Natural killer cell (primary cell): ENCODE measurements around the gene MAPKAPK2. TPM values are rescaled to one million over a fixed set of nuclear protein-coding genes. Genes with fewer than 3 reads are reported as not detected.

Source experiments
- ATAC-seq, 3 donors: fragments of 150-1000 bp in 2 of 3; fragments of 200-7000 bp in 1 of 3; cut with Tn5 transposase; 1 replicate in 1 of 3; 2 replicates in 2 of 3; pipeline ENCODE4 v1.10.0; 2021; ENCODE audit warnings: mild to moderate bottlenecking in 2 of 3, moderate library complexity in 2 of 3
- DNase-seq, 2 donors: peaks; one replicate each; pipeline versions ENCODE4 v3.0.0 to v3.0.0-alpha.2; 2013 to 2021; ENCODE audit warnings: mixed read lengths in 1 of 2
- H3K27ac ChIP-seq: one replicate; pipeline ENCODE4 v1.5.1; 2013; ENCODE audit warnings: mild to moderate bottlenecking, low read length
- H3K27me3 ChIP-seq: one replicate; pipeline ENCODE4 v1.6.1; 2013; ENCODE audit warnings: low read length; ENCODE audit not compliant: control insufficient read depth, insufficient read depth
- H3K36me3 ChIP-seq: one replicate; pipeline ENCODE4 v1.6.1; 2013; ENCODE audit warnings: low read length; ENCODE audit not compliant: control insufficient read depth, insufficient read depth
- H3K4me1 ChIP-seq: one replicate; pipeline ENCODE4 v1.6.1; 2013; ENCODE audit warnings: low read length; ENCODE audit not compliant: control insufficient read depth, insufficient read depth
- H3K4me3 ChIP-seq: one replicate; pipeline ENCODE4 v1.5.1; 2013; ENCODE audit warnings: low read length
- H3K9me3 ChIP-seq: one replicate; pipeline ENCODE4 v1.6.1; 2013; ENCODE audit warnings: low read length; ENCODE audit not compliant: control insufficient read depth, insufficient read depth
- H3K27ac Mint-ChIP-seq, 2 donors: one replicate each; pipeline ENCODE4 v1.8.0; 2022; ENCODE audit warnings: mild to moderate bottlenecking in 2 of 2, mixed read lengths in 2 of 2, moderate library complexity in 1 of 2
- H3K27me3 Mint-ChIP-seq, 2 donors: one replicate each; pipeline ENCODE4 v1.8.0; 2022; ENCODE audit warnings: low read depth in 2 of 2, mixed read lengths in 2 of 2
- H3K36me3 Mint-ChIP-seq: one replicate; pipeline ENCODE4 v1.8.0; 2022; ENCODE audit warnings: mixed read lengths
- H3K4me1 Mint-ChIP-seq, 2 donors: one replicate each; pipeline ENCODE4 v1.8.0; 2022; ENCODE audit warnings: mixed read lengths in 2 of 2
- H3K4me3 Mint-ChIP-seq: one replicate; pipeline ENCODE4 v1.8.0; 2022; ENCODE audit warnings: mild to moderate bottlenecking, moderate library complexity, mixed read lengths
- H3K9me3 Mint-ChIP-seq, 2 donors: one replicate each; pipeline ENCODE4 v1.8.0; 2022; ENCODE audit warnings: mixed read lengths in 2 of 2
- WGBS: methylation state at CpG from one replicate; pipeline ENCODE4 v1.1.7; 2013; ENCODE audit warnings: missing lambda C conversion rate; ENCODE audit not compliant: insufficient coverage; 5-methylcytosine and 5-hydroxymethylcytosine counted together
- intact Hi-C: fragments of 100-400 bp; cut with micrococcal nuclease; formaldehyde crosslinking; loops from one replicate; pipeline ENCODE4 v1.14.2; 2022
- total RNA-seq, 4 donors: library from RNA; stranded (reverse); fragments of 120-200 nt in 1 of 4; gene quantifications; one replicate each; pipeline versions ENCODE4 v1.2.3 to v1.2.4, GENCODE V29; 2013 to 2022
- TF ChIP-seq, protein P1 (sequence below): fragments of 200-600 bp; IDR thresholded peaks from one replicate; pipeline ENCODE4 v1.8.0; 2022; ENCODE audit warnings: antibody characterized with exemption

MAPKAPK2 gene
- total RNA-seq, 3 donors from 2014 or later (not counting 1 experiment from before 2014, with no cell fraction given): 137 to 197 (median 178) TPM

GRCh38 chr1:206651958-206652890 is 32.5 kb upstream of the MAPKAPK2 start:
- Mint-ChIP-seq H3K36me3 (no peaks in the 10 kb centered on the region), H3K4me1 (no peaks in the 10 kb centered on the region), H3K27ac (no peak overlapping the region), H3K9me3 (no peaks in the 10 kb centered on the region), H3K27me3 (peaks cover 7 to 19% of the 10 kb centered on the region in 2 donors), H3K4me3 (no peak overlapping the region)
- 85% methylated on average over 5 of the region's 5 CpGs for WGBS
- intact Hi-C loops: no loop called here
- ATAC-seq (no peak), DNase-seq (no peak)
- Histone ChIP-seq H3K27me3 (no peaks in the 10 kb centered on the region), H3K4me3 (no peak overlapping the region), H3K36me3 (no peaks in the 10 kb centered on the region), H3K27ac (no peak overlapping the region), H3K4me1 (no peaks in the 10 kb centered on the region), H3K9me3 (no peaks in the 10 kb centered on the region)
- TF ChIP-seq, protein P1, sequence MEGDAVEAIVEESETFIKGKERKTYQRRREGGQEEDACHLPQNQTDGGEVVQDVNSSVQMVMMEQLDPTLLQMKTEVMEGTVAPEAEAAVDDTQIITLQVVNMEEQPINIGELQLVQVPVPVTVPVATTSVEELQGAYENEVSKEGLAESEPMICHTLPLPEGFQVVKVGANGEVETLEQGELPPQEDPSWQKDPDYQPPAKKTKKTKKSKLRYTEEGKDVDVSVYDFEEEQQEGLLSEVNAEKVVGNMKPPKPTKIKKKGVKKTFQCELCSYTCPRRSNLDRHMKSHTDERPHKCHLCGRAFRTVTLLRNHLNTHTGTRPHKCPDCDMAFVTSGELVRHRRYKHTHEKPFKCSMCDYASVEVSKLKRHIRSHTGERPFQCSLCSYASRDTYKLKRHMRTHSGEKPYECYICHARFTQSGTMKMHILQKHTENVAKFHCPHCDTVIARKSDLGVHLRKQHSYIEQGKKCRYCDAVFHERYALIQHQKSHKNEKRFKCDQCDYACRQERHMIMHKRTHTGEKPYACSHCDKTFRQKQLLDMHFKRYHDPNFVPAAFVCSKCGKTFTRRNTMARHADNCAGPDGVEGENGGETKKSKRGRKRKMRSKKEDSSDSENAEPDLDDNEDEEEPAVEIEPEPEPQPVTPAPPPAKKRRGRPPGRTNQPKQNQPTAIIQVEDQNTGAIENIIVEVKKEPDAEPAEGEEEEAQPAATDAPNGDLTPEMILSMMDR: no peak

- Histone ChIP-seq H3K4me1 (peaks cover 7% of the 10 kb centered on the region), H3K9me3 (no peaks in the 10 kb centered on the region), H3K36me3 (no peaks in the 10 kb centered on the region), H3K27ac (no peak overlapping the region), H3K4me3 (no peak overlapping the region), H3K27me3 (peaks cover 4% of the 10 kb centered on the region)
- no peaks in the 10 kb centered on the region for H3K9me3 Mint-ChIP-seq
- H3K27ac Mint-ChIP-seq: no peak overlapping the region
- no peak overlapping the region for H3K4me3 Mint-ChIP-seq
- no peak for ATAC-seq
- intact Hi-C loops: no loop called here
- DNase-seq: no peak
- TF ChIP-seq, protein P1: no peak
- H3K36me3 Mint-ChIP-seq: no peaks in the 10 kb centered on the region
- H3K4me1 Mint-ChIP-seq: peaks cover 7 to 8% of the 10 kb centered on the region in 2 donors
- H3K27me3 Mint-ChIP-seq: peaks cover 17 to 30% of the 10 kb centered on the region in 2 donors
- WGBS: 98% methylated on average over 6 of the region's 7 CpGs
Observed at GRCh38 chr1:206653715-206654459, 30.8 kb upstream of the MAPKAPK2 start.

- peaks cover 7% of the 10 kb centered on the region for H3K4me1 ChIP-seq
- intact Hi-C loops: no loop called here
- Mint-ChIP-seq H3K27me3 (peaks cover 18 to 30% of the 10 kb centered on the region in 2 donors), H3K9me3 (no peaks in the 10 kb centered on the region), H3K36me3 (no peaks in the 10 kb centered on the region), H3K4me1 (peaks cover 7 to 8% of the 10 kb centered on the region in 2 donors), H3K4me3 (no peak overlapping the region), H3K27ac (no peak overlapping the region)
- no peaks in the 10 kb centered on the region for H3K9me3 ChIP-seq
- H3K4me3 ChIP-seq: no peak overlapping the region
- WGBS: 71% methylated on average over 2 of the region's 2 CpGs
- H3K27me3 ChIP-seq: peaks cover 4% of the 10 kb centered on the region
- DNase-seq (no peak), ATAC-seq (no peak)
- H3K36me3 ChIP-seq: no peaks in the 10 kb centered on the region
- TF ChIP-seq, protein P1: no peak
- H3K27ac ChIP-seq: no peak overlapping the region
Observed at GRCh38 chr1:206654828-206655227, 29.9 kb upstream of the MAPKAPK2 start.
